ENCODE results near the gene CIB2.

GRCh38 chr15:78146425-78147154, 15.3 kb upstream of the CIB2 start:
- TF ChIP-seq POLR2AphosphoS5 (IDR thresholded peaks at IDR 0.05) (no peak), CTCF (IDR thresholded peaks at IDR 0.05) (no peak), POLR2A (IDR thresholded peaks at IDR 0.05) (no peak)

Measured in transverse colon (tissue), 4 donors.